ENCODE results near the gene PLXNA4. TPM values are rescaled to one million over a fixed set of nuclear protein-coding genes. Genes with fewer than 3 reads are reported as not detected.

Gene PLXNA4
- total RNA-seq, 1 donor from 2014 or later = 13.6 TPM

GRCh38 chr7:132490474-132490873 lies 85.8 kb downstream of the PLXNA4 start:
- no peak for DNase-seq (ENCODE audit: extremely low spot score, unreplicated experiment)
- TF ChIP-seq CTCF (conservative IDR thresholded peaks at IDR 0.05) = no peak
- H3K27me3 Mint-ChIP-seq = peaks cover 3% of the 10 kb centered on the region
- H3K4me3 Mint-ChIP-seq = no peak overlapping the region
- H3K4me1 Mint-ChIP-seq (ENCODE audit: unreplicated experiment) = peaks cover 37% of the 10 kb centered on the region
- no peak overlapping the region for H3K27ac Mint-ChIP-seq
- no peaks in the 10 kb centered on the region for H3K9me3 Mint-ChIP-seq
- no peaks in the 10 kb centered on the region for H3K36me3 Mint-ChIP-seq

GRCh38 chr7:132489776-132490237 lies 86.5 kb downstream of the PLXNA4 start:
- no peaks in the 10 kb centered on the region for H3K36me3 Mint-ChIP-seq
- H3K4me3 Mint-ChIP-seq = no peak overlapping the region
- peaks cover 42% of the 10 kb centered on the region for H3K4me1 Mint-ChIP-seq (ENCODE audit: unreplicated experiment)
- no peak overlapping the region for H3K27ac Mint-ChIP-seq
- peaks cover 3% of the 10 kb centered on the region for H3K27me3 Mint-ChIP-seq
- TF ChIP-seq CTCF (conservative IDR thresholded peaks at IDR 0.05) = no peak
- no peaks in the 10 kb centered on the region for H3K9me3 Mint-ChIP-seq
- no peak for DNase-seq (ENCODE audit: extremely low spot score, unreplicated experiment)

- Mint-ChIP-seq H3K27ac (no peak overlapping the region), H3K9me3 (no peaks in the 10 kb centered on the region), H3K27me3 (peaks cover 3% of the 10 kb centered on the region), H3K36me3 (no peaks in the 10 kb centered on the region), H3K4me3 (no peak overlapping the region), H3K4me1 (ENCODE audit: unreplicated experiment) (peaks cover 42% of the 10 kb centered on the region)
- no peak for DNase-seq (ENCODE audit: extremely low spot score, unreplicated experiment)
- no peak for TF ChIP-seq CTCF (conservative IDR thresholded peaks at IDR 0.05)
Measured at GRCh38 chr7:132488634-132489302, 87.5 kb downstream of the PLXNA4 start.

- peaks cover 3% of the 10 kb centered on the region for H3K27me3 Mint-ChIP-seq
- peaks cover 35% of the 10 kb centered on the region for H3K4me1 Mint-ChIP-seq (ENCODE audit: unreplicated experiment)
- no peaks in the 10 kb centered on the region for H3K9me3 Mint-ChIP-seq
- no peak overlapping the region for H3K27ac Mint-ChIP-seq
- DNase-seq (ENCODE audit: extremely low spot score, unreplicated experiment) = no peak
- no peak for TF ChIP-seq CTCF (conservative IDR thresholded peaks at IDR 0.05)
- no peak overlapping the region for H3K4me3 Mint-ChIP-seq
- H3K36me3 Mint-ChIP-seq = no peaks in the 10 kb centered on the region
Measured at GRCh38 chr7:132486274-132486610, 90.0 kb downstream of the PLXNA4 start.

- DNase-seq (ENCODE audit: extremely low spot score, unreplicated experiment) = no peak
- no peak for TF ChIP-seq CTCF (conservative IDR thresholded peaks at IDR 0.05)
- Mint-ChIP-seq H3K9me3 (no peaks in the 10 kb centered on the region), H3K27me3 (peaks cover 3% of the 10 kb centered on the region), H3K27ac (no peak overlapping the region), H3K4me3 (no peak overlapping the region), H3K4me1 (ENCODE audit: unreplicated experiment) (peaks cover 35% of the 10 kb centered on the region), H3K36me3 (no peaks in the 10 kb centered on the region)
Measured at GRCh38 chr7:132485600-132486273, 90.5 kb downstream of the PLXNA4 start.

Measured in type B pancreatic cell (in vitro differentiated cells).